Measurements from ENCODE around the gene SCFD2.

GRCh38 chr4:53120778-53121177, 245.1 kb downstream of the SCFD2 start:
- TF ChIP-seq CTCF (IDR thresholded peaks at IDR 0.05): no peak
- no peak for TF ChIP-seq POLR2A (IDR thresholded peaks at IDR 0.05)

Measured in ovary (tissue), 3 donors.